Epithelial cell of esophagus (primary cell): ENCODE results near the gene COL6A1.

ENCODE experiments used
- DNase-seq: peaks from one replicate; pipeline ENCODE4 v3.0.0; 2010; ENCODE audit warnings: low read depth
- H3K4me3 ChIP-seq: 2 replicates; pipeline ENCODE4 v1.5.1; 2011; ENCODE audit warnings: mild to moderate bottlenecking, low read length, control low read depth
- CTCF ChIP-seq: IDR thresholded peaks from 2 replicates; pipeline ENCODE4 v1.5.1; 2011; ENCODE audit warnings: low read depth, mild to moderate bottlenecking, low read length, control low read depth, inconsistent platforms; ENCODE audit not compliant: insufficient read depth; ENCODE audit errors: missing control alignments

Gene COL6A1

GRCh38 chr21:46018615-46019014, 37.0 kb downstream of the COL6A1 start:
- no peak for TF ChIP-seq CTCF
- no peak overlapping the region for H3K4me3 ChIP-seq
- DNase-seq = no peak

- no peak for TF ChIP-seq CTCF
- H3K4me3 ChIP-seq = no peak overlapping the region
- no peak for DNase-seq
Observed at GRCh38 chr21:46020581-46020980, 39.0 kb downstream of the COL6A1 start.

GRCh38 chr21:46021398-46021797, 39.8 kb downstream of the COL6A1 start:
- no peak overlapping the region for H3K4me3 ChIP-seq
- DNase-seq = no peak
- no peak for TF ChIP-seq CTCF

- DNase-seq = no peak
- no peak for TF ChIP-seq CTCF
- no peak overlapping the region for H3K4me3 ChIP-seq
Observed at GRCh38 chr21:46021978-46022544, 40.5 kb downstream of the COL6A1 start.

- no peak for TF ChIP-seq CTCF
- no peak for DNase-seq
- H3K4me3 ChIP-seq = no peak overlapping the region
Observed at GRCh38 chr21:46022551-46023525, 41.3 kb downstream of the COL6A1 start.

GRCh38 chr21:46023555-46023954, 42.0 kb downstream of the COL6A1 start:
- TF ChIP-seq CTCF = no peak
- no peak overlapping the region for H3K4me3 ChIP-seq

GRCh38 chr21:46024141-46024540, 42.6 kb downstream of the COL6A1 start:
- no peak overlapping the region for H3K4me3 ChIP-seq
- DNase-seq = no peak
- TF ChIP-seq CTCF = no peak

More at GRCh38 chr21:46023555-46023954, 42.0 kb downstream of the COL6A1 start:
- no peak for DNase-seq
